ENCODE data around the gene IL23R.

IL23R gene

DNA sequence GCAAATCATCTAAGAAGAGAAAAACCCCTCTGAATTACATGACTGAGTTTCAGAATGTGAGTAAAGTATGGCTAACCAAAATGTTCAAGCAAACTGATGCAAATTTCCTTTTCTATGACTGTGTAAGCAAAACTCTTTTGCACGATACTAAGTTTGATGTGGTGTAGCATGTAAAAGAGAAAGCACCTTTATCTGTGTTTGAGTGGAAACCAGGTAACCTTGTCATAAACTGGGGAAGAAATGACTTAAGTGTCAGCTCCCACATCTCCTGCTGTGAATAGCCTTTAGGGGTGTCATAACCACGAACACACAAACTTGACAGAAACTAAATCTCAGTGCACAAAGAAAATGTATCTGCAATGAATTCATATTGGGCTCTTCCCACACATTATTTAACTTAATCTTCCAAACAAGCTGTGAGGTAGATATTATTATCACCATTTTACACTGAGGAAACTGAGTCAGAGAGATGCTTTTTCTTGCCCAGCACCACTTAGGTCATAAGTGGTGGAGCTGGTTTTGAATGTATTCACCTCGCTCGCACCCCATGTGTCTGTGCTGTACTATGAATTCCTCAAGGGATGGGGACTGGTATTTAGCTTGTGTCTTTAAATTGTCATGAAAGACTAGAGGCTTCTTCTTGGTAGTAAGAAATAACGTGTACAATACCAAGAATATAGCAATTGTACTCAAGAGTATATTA lies 108.5 kb downstream of the IL23R start:
- intact Hi-C loops (cut with DNase I) = no loop called here
- DNase-seq = no peak

DNA sequence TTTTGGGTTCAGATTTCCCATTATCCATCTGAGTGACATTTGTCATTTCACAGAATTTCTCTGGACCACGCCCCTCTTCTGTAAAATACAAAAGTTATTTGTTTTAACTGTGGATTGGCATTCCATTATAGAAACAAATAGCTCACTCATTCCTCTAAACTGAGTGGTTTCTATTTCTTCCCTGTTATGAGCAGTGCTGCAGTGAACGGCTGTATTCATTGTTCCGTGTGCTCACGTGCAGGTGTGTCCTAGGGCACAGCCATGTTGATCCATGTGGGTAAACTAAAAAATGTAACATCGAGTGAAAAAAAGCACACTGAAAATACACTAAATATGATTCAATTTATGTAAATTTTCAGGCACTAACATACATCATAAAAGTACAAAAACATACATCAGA lies 114.4 kb downstream of the IL23R start:
- intact Hi-C loops (cut with DNase I) = no loop called here

DNA sequence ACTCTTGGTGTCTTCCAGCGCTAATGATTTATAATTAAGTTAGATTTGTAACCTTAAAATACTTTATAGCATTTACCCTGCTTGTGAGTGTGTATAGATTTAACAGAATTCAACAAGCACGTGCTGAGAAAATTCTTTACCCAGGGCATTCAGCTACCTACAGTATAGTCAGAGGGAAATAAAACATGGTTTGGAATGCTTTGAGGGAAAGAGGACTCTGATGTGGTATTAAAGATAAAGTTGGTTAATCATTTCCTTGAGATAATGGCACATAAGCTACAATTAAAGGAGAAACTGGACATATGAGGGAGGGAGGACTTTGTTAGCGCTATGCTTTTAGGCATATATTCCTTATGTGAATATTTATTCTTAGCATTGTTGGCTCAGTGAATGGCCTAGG lies 115.0 kb downstream of the IL23R start:
- DNase-seq = no peak
- intact Hi-C loops (cut with DNase I) = no loop called here

More for the DNA sequence above, 114.4 kb downstream of the IL23R start:
- DNase-seq = no peak

DNA sequence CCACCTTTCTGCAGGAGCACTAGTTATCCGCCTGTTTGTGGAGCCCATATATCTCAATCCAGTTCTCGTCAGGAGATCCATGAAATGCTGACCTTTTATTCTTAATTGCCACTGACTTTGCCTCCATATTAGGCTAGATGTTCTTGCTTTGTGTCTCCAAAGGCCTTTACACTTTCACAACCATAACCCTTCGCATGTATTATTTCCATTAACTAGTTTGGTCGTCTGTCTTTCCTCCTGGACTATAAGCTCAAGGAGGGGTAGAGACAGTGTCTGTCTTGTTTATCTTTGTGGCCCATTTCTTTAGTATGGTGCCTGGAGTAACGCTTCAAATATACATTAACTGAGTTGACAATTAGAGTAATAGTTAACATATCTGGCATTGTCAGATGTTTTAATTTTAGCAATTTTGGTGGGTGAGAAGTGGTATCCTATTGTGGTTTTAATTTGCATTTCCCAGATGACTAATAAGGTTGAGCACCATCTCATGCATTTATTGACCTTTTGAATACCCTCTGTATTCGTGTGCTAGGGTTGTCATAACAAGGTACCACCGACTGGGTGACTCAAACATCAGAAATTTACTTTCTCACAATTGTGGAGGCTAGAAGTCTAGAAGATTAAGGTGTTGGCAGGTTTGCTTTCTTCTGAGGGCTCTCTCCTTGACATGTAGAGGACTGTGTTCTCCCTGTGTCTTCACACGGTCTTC lies 119.7 kb downstream of the IL23R start:
- no peak for DNase-seq
- intact Hi-C loops (cut with DNase I) = no loop called here

DNA sequence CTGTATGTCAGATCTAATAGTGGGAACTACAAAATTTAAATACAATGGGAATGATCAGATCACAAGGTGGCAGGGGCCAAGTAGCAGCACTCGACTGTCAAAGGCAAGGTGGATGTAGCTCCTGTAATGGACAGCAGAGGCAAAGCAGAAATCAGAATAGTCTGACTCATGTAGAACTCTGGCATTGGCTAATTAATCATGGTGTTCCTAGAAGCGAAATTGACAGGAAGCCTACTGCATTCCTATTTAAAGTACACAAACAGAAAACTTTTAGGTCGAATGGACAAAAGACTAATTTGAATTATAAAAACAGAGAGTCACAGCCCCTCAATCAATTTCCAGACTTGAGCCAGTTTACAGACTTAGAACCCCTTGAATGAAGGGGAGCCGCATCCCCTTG lies 124.0 kb downstream of the IL23R start:
- DNase-seq = no peak

DNA sequence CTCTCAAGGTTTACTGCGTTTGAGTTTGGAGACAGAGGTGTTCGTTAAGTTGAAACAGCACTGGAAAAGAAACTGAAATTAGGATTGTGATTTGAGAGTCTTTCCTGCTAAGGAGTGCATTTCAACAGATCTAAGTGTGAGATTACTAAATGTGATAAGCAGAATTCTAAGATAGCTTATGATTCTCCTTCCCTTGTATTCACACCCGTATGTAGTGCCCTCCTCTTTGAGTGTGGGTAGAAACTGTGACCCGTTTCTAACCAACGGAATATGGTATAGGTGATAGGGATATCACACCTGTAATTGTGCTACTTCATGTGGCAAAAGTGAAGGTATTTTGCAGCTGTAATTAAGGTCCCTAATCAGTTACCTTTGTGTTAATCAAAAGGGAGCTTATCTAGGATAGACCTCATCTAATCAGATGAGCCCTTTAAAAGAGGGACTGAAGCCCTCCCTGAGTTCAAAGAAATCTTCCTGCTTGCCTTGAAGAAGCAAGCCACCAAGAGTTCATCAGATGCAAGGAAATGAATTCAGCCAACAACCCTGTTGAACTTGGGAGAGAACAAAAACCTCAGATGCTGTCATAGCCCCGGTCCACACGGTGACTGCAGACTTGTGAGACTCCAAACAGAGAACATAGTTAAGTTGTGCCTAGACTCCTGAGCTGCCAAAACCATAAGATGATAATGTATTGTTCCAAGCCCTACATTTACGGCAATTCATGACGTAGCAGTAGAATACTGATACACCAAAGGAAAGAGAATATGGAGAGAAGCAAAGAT lies 128.8 kb downstream of the IL23R start:
- intact Hi-C loops (cut with DNase I) = no loop called here
- DNase-seq = no peak

More for the DNA sequence above, 124.0 kb downstream of the IL23R start:
- intact Hi-C loops (cut with DNase I) = no loop called here

DNA sequence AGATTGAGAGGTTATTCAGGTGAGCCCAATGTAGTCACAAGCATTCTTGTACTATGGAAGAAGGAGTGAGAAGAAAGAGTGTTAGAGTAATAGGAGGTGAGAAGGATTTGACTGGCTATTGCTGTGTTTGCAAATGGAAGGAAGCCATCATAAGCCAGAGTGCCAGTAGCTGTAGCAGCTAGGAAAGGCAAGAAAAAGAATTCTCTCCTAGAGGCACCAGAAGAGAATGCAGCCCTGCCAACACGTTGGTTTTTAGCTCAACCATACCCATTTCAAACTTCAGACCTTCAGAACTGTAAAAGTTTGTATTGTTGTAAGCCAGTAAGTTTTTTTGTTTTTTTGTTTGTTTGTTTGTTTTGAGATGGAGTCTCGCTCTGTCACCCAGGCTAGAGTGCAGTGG lies 132.5 kb downstream of the IL23R start:
- no peak for DNase-seq
- intact Hi-C loops (cut with DNase I) = no loop called here

DNA sequence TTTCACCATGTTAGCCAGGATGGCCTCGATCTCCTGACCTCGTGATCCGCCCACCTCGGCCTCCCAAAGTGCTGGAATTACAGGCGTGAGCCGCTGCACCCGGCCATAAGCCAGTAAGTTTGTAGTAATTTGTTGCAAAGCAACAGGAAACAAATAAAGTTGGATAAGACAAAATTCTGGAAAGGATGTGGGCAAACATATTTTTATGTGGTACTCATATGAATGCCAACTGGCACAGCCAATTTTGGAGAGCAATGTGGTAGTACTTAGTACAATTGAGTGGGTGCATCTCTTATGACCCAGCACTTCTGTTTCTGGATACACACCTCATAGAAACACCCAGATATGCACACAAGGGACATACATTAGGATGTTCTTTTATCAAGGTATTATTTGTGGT lies 133.0 kb downstream of the IL23R start:
- DNase-seq = no peak
- intact Hi-C loops (cut with DNase I) = no loop called here

DNA sequence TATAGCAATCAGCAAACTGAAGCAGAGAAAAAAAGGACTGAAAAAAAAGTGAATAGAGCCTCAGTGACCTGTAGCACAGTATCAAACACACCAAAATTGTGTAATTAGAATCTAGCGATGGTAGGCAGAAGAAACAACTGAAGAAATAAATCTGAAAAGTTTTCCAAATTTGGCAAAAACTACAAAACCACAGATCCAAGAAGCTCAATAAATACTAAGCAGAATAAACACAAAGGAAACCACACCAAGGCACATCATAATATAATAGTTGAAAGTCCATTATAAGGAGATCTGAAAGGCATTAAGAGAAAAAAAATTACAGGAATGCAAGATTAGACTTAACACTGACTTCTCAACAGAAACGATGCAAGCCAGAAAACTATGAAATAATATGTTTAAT lies 134.3 kb downstream of the IL23R start:
- no peak for DNase-seq

DNA sequence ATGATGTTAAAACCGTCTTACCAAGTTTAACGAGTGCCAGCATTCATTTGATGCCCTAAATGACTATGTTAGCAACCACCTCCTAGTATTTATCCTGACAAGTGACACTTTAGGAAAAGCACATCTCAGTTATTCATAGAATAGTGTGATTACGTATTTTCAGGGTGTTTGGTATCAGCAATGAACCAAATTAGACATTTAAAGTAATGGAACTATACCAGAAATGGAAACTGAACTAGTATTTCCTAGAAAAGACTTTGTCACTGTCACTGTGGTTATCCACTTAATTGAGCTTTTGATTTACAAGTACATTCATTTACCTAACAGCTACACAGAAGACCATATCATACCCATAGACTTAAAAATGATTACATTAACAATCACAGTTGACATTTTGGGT lies 137.8 kb downstream of the IL23R start:
- intact Hi-C loops (cut with DNase I) = no loop called here
- DNase-seq = no peak

More for the DNA sequence above, 134.3 kb downstream of the IL23R start:
- intact Hi-C loops (cut with DNase I) = no loop called here

DNA sequence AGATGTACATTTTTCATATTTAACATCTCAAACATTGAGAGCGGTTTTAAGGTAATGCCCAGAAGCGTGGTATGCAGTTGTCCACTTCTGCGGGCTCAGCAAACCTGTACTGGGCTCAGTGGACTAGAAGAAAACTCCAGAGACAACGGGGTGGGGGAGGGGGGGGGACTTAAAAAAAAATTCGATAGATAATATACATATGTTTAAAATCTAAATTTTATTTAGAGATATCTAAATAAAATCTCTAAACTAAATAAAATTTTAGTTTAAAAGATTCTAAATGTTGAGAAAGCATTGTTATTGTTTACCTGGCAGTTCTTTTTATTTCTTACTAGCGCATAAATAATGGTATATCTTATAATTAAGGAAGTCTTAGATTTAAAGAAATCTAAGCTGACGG lies 140.3 kb downstream of the IL23R start:
- no peak for DNase-seq
- intact Hi-C loops (cut with DNase I) = no loop called here

DNA sequence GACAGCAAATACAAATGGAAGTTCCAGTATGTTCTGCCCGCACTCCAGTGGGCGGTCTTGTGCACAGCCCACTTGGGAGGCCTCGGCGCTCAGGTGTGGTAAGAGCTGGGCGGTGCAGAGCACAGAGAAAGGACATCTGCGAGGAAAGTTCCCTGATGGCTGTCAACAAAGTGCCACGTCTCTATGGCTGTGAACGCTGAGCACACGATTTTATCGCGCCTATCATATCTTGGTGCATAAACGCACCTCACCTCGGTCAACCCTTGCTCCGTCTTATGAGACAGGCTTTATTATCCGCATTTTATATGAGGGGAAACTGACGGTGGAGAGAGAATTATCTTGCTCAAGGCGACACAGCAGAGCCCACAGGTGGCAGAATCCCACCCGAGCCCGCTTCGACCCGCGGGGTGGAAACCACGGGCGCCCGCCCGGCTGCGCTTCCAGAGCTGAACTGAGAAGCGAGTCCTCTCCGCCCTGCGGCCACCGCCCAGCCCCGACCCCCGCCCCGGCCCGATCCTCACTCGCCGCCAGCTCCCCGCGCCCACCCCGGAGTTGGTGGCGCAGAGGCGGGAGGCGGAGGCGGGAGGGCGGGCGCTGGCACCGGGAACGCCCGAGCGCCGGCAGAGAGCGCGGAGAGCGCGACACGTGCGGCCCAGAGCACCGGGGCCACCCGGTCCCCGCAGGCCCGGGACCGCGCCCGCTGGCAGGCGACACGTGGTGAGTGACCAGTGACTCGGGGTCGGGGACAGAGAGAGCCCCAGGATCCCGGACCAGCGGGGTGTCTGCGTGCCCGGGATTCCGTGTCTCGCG lies 141.2 kb downstream of the IL23R start, which contains the start of gene IL12RB2:
Gene IL12RB2, plus strand, starts transcription at position 623 of the 810 bp plus-strand sequence. CDS start 12,496 bp downstream, outside the sequence.
- peak in 4 of 42 donors; percentile 7 to 32 (median 12) for DNase-seq
- intact Hi-C loops (cut with DNase I) = no loop called here

DNA sequence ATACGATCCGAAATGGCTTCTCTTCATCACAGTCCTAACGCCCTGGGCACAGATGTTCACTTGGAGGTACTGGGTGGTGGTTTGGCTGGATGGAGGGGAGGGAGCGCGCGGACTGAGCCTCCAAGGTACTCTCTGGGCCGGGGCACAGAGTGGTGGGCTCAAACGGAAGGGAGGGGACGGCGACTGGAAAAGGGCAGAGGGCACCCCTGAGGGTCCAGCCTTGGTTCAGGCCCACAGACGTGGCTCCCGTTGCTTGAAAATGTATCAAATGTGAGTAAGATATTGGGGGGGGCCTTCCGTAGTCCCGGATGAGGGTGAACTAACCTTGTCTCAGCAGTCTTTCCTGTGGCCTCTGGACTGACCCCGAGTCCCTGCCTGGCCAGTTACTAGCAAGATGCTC lies 141.9 kb downstream of the IL23R start:
- no peak for DNase-seq
- intact Hi-C loops (cut with DNase I) = no loop called here

Measured in head of caudate nucleus (tissue), 42 donors.